PC-3 (cell line): Measurements from ENCODE around the gene SELENOK. TPM values are rescaled to one million over a fixed set of nuclear protein-coding genes. Genes with fewer than 3 reads are reported as not detected.

ENCODE experiments used
- ATAC-seq: fragments of 200-7000 bp; cut with Tn5 transposase; 2 replicates; pipeline ENCODE4 v1.9.1; 2020; ENCODE audit warnings: mild to moderate bottlenecking, moderate library complexity
- BruUV-seq: library from RNA; stranded (reverse); fragments of 400-500 nt; replicated peaks from 2 replicates; lab custom pipeline; 2021; lab: Mats Ljungman, UMichigan
- CTCF ChIA-PET: fragments of 300-600 bp; sonication (Branson Sonifier 250); formaldehyde crosslinking; loops from one replicate; lab custom pipeline; 2022; ENCODE audit warnings: antibody characterized with exemption; lab: Charles Lee
- POLR2A ChIA-PET: fragments of 300-600 bp; sonication (Branson Sonifier 250); formaldehyde crosslinking; loops from one replicate; lab custom pipeline; 2022; ENCODE audit warnings: antibody characterized with exemption; ENCODE audit not compliant: unreplicated experiment; lab: Charles Lee
- DNase-seq: peaks from one replicate; pipeline ENCODE4 v3.0.0-alpha.2; 2015
- H2AFZ ChIP-seq: fragments of 300-600 bp; sonication (generic); 2 replicates; pipeline ENCODE4 v1.6.0; 2016; ENCODE audit warnings: antibody characterized with exemption, low read length
- H3F3A ChIP-seq: fragments of 300-600 bp; sonication (generic); one replicate; pipeline ENCODE4 v1.6.0; 2017; ENCODE audit warnings: antibody characterized with exemption, low read length, control low read depth, mild to moderate bottlenecking; ENCODE audit not compliant: unreplicated experiment
- H3K27ac ChIP-seq: fragments of 300-600 bp; sonication (generic); 2 replicates; pipeline ENCODE4 v1.5.1; 2016; ENCODE audit warnings: mild to moderate bottlenecking, low read length
- H3K27me3 ChIP-seq: fragments of 300-600 bp; sonication (generic); 2 replicates; pipeline ENCODE4 v1.6.1; 2016; ENCODE audit warnings: low read length, mixed read lengths
- H3K36me3 ChIP-seq: fragments of 300-600 bp; sonication (generic); 2 replicates; pipeline ENCODE4 v1.6.1; 2016; ENCODE audit warnings: low read depth, mixed run types, low read length, mixed read lengths
- H3K4me1 ChIP-seq: fragments of 300-600 bp; sonication (generic); 2 replicates; pipeline ENCODE4 v1.5.1; 2016; ENCODE audit warnings: low read length; ENCODE audit not compliant: insufficient read depth
- H3K4me2 ChIP-seq: fragments of 300-600 bp; sonication (generic); 2 replicates; pipeline ENCODE4 v1.6.0; 2016; ENCODE audit warnings: low read length
- H3K4me3 ChIP-seq: fragments of 300-600 bp; sonication (generic); 2 replicates; pipeline ENCODE4 v1.5.1; 2016; ENCODE audit warnings: mild to moderate bottlenecking, low read length, mixed read lengths
- H3K79me2 ChIP-seq: fragments of 300-600 bp; sonication (generic); 2 replicates; pipeline ENCODE4 v1.6.1; 2017; ENCODE audit warnings: low read length, mixed read lengths
- H3K9ac ChIP-seq: fragments of 300-600 bp; sonication (generic); 2 replicates; pipeline ENCODE4 v1.6.0; 2016; ENCODE audit warnings: mild to moderate bottlenecking, low read length
- H3K9me2 ChIP-seq: fragments of 300-600 bp; sonication (generic); replicated peaks from 2 replicates; pipeline ENCODE4 v1.6.1; 2016; ENCODE audit warnings: mixed run types, low read length, mixed read lengths
- H3K9me3 ChIP-seq: fragments of 300-600 bp; sonication (generic); 2 replicates; pipeline ENCODE4 v1.6.1; 2016; ENCODE audit warnings: low read length, mixed read lengths
- H4K20me1 ChIP-seq: fragments of 300-600 bp; sonication (generic); 2 replicates; pipeline ENCODE4 v1.6.1; 2016; ENCODE audit warnings: low read length, mixed read lengths
- EZH2 ChIP-seq: fragments of 300-600 bp; sonication (generic); IDR thresholded peaks from one replicate; pipeline ENCODE4 v1.6.1; 2017; ENCODE audit warnings: antibody characterized with exemption, mild to moderate bottlenecking, low read length; ENCODE audit not compliant: unreplicated experiment
- EZH2phosphoT487 ChIP-seq: fragments of 300-600 bp; sonication (generic); IDR thresholded peaks from 2 replicates; pipeline ENCODE4 v1.6.1; 2018; ENCODE audit warnings: mild to moderate bottlenecking, antibody characterized with exemption, low read length, borderline replicate concordance
- intact Hi-C: fragments of 100-400 bp; cut with micrococcal nuclease; formaldehyde crosslinking; loops from 2 replicates; pipeline ENCODE4 v1.9.0; 2023
- total RNA-seq: library from RNA; depleted of rRNA; stranded (reverse); fragments of >200 nt; gene quantifications from 2 replicates; pipeline ENCODE4 v1.2.3, GENCODE V29; 2014
- TF ChIP-seq, protein P1 (sequence below): fragments of 300-600 bp; sonication (generic); conservative IDR thresholded peaks from 2 replicates; pipeline ENCODE4 v1.5.1; 2017; ENCODE audit warnings: antibody characterized with exemption, low read depth, mild to moderate bottlenecking, low read length

The SELENOK gene
- total RNA-seq, 1 experiment from 2014 or later: 72.9 TPM

DNA sequence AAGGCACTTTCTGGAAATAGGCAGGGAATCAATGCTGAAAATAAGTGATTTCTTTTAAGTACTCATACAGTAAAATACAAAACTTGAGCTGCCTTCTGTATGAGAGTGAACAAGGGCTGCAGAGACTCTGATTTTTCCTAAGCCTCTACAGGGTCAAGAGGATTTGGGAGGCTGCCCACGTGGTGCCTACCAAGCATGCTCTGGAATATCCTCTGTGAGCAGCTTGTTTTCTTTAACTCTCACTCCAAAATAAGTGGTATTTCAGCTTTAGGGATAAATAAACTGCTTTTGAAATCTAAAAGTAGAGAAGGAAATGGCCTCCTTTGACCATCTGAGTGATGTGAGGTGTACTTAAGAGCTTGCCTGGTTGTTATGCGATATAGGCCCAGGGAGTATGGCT, 8.1 kb upstream of the SELENOK start:
- DNase-seq: no peak
- H3K9me3 ChIP-seq: no peaks in the 10 kb centered on the region
- no peaks in the 10 kb centered on the region for H3F3A ChIP-seq
- H3K27me3 ChIP-seq: peaks cover 48% of the 10 kb centered on the region
- H4K20me1 ChIP-seq: no peaks in the 10 kb centered on the region
- intact Hi-C loops: no loop called here
- BruUV-seq: no TSS peak
- no peak for ATAC-seq
- H3K79me2 ChIP-seq: no peaks in the 10 kb centered on the region
- no peak overlapping the region for H2AFZ ChIP-seq
- TF ChIP-seq, protein P1, sequence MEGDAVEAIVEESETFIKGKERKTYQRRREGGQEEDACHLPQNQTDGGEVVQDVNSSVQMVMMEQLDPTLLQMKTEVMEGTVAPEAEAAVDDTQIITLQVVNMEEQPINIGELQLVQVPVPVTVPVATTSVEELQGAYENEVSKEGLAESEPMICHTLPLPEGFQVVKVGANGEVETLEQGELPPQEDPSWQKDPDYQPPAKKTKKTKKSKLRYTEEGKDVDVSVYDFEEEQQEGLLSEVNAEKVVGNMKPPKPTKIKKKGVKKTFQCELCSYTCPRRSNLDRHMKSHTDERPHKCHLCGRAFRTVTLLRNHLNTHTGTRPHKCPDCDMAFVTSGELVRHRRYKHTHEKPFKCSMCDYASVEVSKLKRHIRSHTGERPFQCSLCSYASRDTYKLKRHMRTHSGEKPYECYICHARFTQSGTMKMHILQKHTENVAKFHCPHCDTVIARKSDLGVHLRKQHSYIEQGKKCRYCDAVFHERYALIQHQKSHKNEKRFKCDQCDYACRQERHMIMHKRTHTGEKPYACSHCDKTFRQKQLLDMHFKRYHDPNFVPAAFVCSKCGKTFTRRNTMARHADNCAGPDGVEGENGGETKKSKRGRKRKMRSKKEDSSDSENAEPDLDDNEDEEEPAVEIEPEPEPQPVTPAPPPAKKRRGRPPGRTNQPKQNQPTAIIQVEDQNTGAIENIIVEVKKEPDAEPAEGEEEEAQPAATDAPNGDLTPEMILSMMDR: no peak
- no peak for TF ChIP-seq EZH2phosphoT487
- TF ChIP-seq EZH2: no peak
- ChIA-PET POLR2A (no interaction called here), CTCF (no interaction called here)
- H3K9me2 ChIP-seq: no peaks in the 10 kb centered on the region
- H3K27ac ChIP-seq: no peak overlapping the region
- no peak overlapping the region for H3K4me2 ChIP-seq
- no peak overlapping the region for H3K4me3 ChIP-seq
- H3K4me1 ChIP-seq: no peaks in the 10 kb centered on the region
- no peak overlapping the region for H3K9ac ChIP-seq
- H3K36me3 ChIP-seq: no peaks in the 10 kb centered on the region

DNA sequence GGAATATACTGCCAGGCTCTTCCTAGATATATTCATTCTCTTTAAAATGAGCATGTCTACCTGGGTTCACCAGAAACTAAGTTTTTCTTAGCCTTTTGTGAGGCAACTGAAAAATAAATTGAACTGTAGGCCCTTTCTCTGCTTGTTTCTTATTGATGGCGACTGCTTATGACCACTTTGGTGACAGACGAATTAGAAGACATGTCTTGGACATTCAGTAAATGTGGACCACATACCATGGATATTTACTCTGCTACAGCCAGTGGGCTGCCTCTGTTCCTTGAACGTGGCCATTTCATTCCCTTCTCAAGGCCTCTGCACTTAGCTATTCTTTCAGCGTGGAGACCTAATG, 603 bp upstream of the SELENOK start:
- no peaks in the 10 kb centered on the region for H3K9me2 ChIP-seq
- POLR2A ChIA-PET: interaction anchor here (0.7 kb wide), 1 partner anchor 171 kb away, joined by 3 read pairs; no protein-coding TSS in a partner anchor
- peaks cover 11% of the 10 kb centered on the region; the same call in 1 of the 2 replicates for H4K20me1 ChIP-seq
- peak overlapping the region; percentile 47 for H3K9ac ChIP-seq
- CTCF ChIA-PET: no interaction called here
- peaks cover 14% of the 10 kb centered on the region; the same call in 1 of the 2 replicates for H3K27me3 ChIP-seq
- no peaks in the 10 kb centered on the region for H3K9me3 ChIP-seq
- H3F3A ChIP-seq: no peaks in the 10 kb centered on the region
- DNase-seq (no peak), ATAC-seq (no peak)
- peak overlapping the region; percentile 84 for H3K4me3 ChIP-seq
- peaks cover 17% of the 10 kb centered on the region for H3K4me1 ChIP-seq
- TF ChIP-seq, protein P1: no peak
- TF ChIP-seq EZH2 (no peak), EZH2phosphoT487 (no peak)
- peak overlapping the region; percentile 59 for H3K27ac ChIP-seq
- peaks cover 41% of the 10 kb centered on the region for H3K79me2 ChIP-seq
- intact Hi-C loops: loop anchor here (5.0 kb wide), 1 partner anchor 545 kb away; the partner anchor contains the start of gene DCP1A
- H2AFZ ChIP-seq: peak overlapping the region; percentile 84
- H3K4me2 ChIP-seq: peak overlapping the region; percentile 78
- BruUV-seq: TSS peak; percentile 97
- H3K36me3 ChIP-seq: no peaks in the 10 kb centered on the region; the same call in 1 of the 2 replicates

DNA sequence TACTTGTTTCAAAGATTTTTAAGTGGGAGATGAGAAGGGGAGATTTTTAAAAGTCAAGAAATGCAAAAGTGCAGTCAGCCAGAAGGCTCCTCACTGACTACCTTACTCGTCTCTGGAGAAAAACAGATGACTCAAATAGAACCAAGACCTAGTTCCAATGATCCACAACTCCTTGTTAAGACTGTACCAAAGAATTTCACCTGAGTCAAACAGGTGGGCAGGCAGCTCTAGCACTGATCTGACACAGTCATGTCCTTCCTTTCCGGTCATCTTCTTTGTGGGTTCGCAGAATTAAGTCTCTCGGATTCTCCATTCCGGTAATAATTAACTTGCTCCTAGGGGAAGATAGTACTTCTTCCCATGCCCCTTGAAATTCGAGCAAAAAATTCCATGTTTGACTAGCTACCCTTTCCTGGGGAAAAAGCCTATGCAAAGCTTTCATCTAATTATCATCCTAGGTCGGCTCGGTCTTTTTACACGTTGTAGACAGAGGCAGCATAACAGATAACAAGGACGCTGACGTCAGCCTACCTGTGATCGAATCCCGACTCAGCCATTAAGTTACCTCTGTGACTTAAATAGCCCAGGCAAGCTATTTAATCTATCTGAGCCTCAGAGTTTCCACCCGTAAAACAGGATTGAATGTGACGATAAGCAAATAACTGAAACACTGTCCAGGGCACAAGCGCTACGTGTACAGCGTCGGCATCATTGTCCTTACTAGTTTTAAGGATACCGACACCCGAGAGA, 758 bp downstream of the SELENOK start:
- Histone ChIP-seq H3K79me2 (peaks cover 45% of the 10 kb centered on the region), H3K4me2 (peak overlapping the region; percentile 91), H3F3A (no peaks in the 10 kb centered on the region), H3K9me3 (no peaks in the 10 kb centered on the region), H3K4me3 (peak overlapping the region; percentile 84), H3K4me1 (peaks cover 17% of the 10 kb centered on the region), H3K27me3 (peaks cover 3% of the 10 kb centered on the region; the same call in 1 of the 2 replicates), H2AFZ (peak overlapping the region; percentile 84), H3K36me3 (peaks cover 1% of the 10 kb centered on the region), H3K9me2 (no peaks in the 10 kb centered on the region), H3K9ac (peak overlapping the region; percentile 81), H4K20me1 (peaks cover 11% of the 10 kb centered on the region; the same call in 1 of the 2 replicates), H3K27ac (peak overlapping the region; percentile 20)
- TF ChIP-seq, protein P1: no peak
- TF ChIP-seq EZH2 (no peak), EZH2phosphoT487 (no peak)
- POLR2A ChIA-PET: no interaction called here
- CTCF ChIA-PET: no interaction called here
- peak; percentile 15 for ATAC-seq
- TSS peak; percentile 57 for BruUV-seq
- peak; percentile 30 for DNase-seq
- intact Hi-C loops: loop anchor here (5.0 kb wide), 1 partner anchor 544 kb away; the partner anchor contains the start of gene DCP1A
